ENCODE results near the gene TTC24.

- peak; percentile 71 for TF ChIP-seq CTCF (IDR thresholded peaks at IDR 0.05)
- no peak for TF ChIP-seq YY1 (IDR thresholded peaks at IDR 0.05; ENCODE audit: low read depth)
- no peak for TF ChIP-seq MXI1 (IDR thresholded peaks at IDR 0.05; ENCODE audit: low read depth, low read length)
- peak; percentile 68 for TF ChIP-seq RAD21 (IDR thresholded peaks at IDR 0.05; ENCODE audit: low read length)
- no peak for TF ChIP-seq POLR2AphosphoS5 (IDR thresholded peaks at IDR 0.05; ENCODE audit: low read depth, low read length)
- no peak for TF ChIP-seq NFIC (IDR thresholded peaks at IDR 0.05; ENCODE audit: borderline replicate concordance)
Measured at GRCh38 chr1:156608981-156609380, 29.5 kb downstream of the TTC24 start.

All from SK-N-SH (cell line).